ENCODE results near the gene CERK. TPM values are rescaled to one million over a fixed set of nuclear protein-coding genes. Genes with fewer than 3 reads are reported as not detected.
"Not testable (repeated sequence)": the region's sequence is repeated elsewhere in the genome, so short reads cannot be mapped to it uniquely, and the experiment has no call there.

CERK gene
- total RNA-seq (10 to 100 TPM; 31.3 to 47.1 (median 40.6) TPM), polyA plus RNA-seq (10 to 100 TPM; 13.7 to 17.1 (median 14.5) TPM)
- long read RNA-seq, donor 1, full-length matches to known transcripts, result 7 of 7 reads
- long read RNA-seq, donor 1, partial matches to known transcripts, result 0 of 7 reads
- long read RNA-seq, donor 1, other reads (novel, unspliced or antisense), result 0 of 7 reads
- long read RNA-seq, donor 2, full-length matches to known transcripts, result 5 of 5 reads
- long read RNA-seq, donor 2, partial matches to known transcripts, result 0 of 5 reads
- long read RNA-seq, donor 2, other reads (novel, unspliced or antisense), result 0 of 5 reads

GRCh38 chr22:46737976-46738646, at the start of gene CERK:
CERK (minus strand) TSS chr22:46738252; CDS start chr22:46738148, 104 bp downstream.
- H3K4me1 ChIP-seq, result peaks cover 40 to 65% (median 57%) of the 10 kb centered on the region in 6 donors
- no peaks in the 10 kb centered on the region for H3K27me3 ChIP-seq (replicated peaks in 1 of 7)
- peak; percentile 91 for DNase-seq
- intact Hi-C loops (cut with DNase I; ENCODE audit: low total_unique reads), result no loop called here
- peak within 1 kb of the TSS; percentile 82 to 97 (median 92) for H3K27ac ChIP-seq
- H3K9me3 ChIP-seq, result peaks cover 0 to 4% (median 1%) of the 10 kb centered on the region in 8 donors
- no peaks in the 10 kb centered on the region for H3K36me3 ChIP-seq
- WGBS, 5 donors, result 0 to 2% (median 1%) methylated on average over 22 to 98 of the region's 99 CpGs
- H3K4me3 ChIP-seq, result peak within 1 kb of the TSS; percentile 81 to 98 (median 88)
- TF ChIP-seq CTCF (IDR thresholded peaks at IDR 0.05 in 8 of 11, conservative IDR thresholded peaks at IDR 0.05 in 3 of 11) (no peak), POLR2AphosphoS5 (IDR thresholded peaks at IDR 0.05) (peak in 2 of 3 donors; percentile 58 to 61), POLR2A (IDR thresholded peaks at IDR 0.05) (peak in 1 of 3 donors; percentile 7)

GRCh38 chr22:46783721-46784120, 45.7 kb upstream of the CERK start:
- 53 to 74% (median 72%) methylated on average over 3 of the region's 3 CpGs for WGBS, 5 donors
- H3K9me3 ChIP-seq, result no peaks in the 10 kb centered on the region
- peaks cover 13 to 98% (median 62%) of the 10 kb centered on the region in 6 donors for H3K4me1 ChIP-seq
- H3K27ac ChIP-seq, result peak overlapping the region in 5 of 8 donors; percentile 6 to 50 (median 33)
- H3K4me3 ChIP-seq, result no peak overlapping the region
- H3K36me3 ChIP-seq, result peaks cover 0 to 18% (median 0%) of the 10 kb centered on the region in 6 donors
- TF ChIP-seq POLR2AphosphoS5 (IDR thresholded peaks at IDR 0.05) (no peak), CTCF (IDR thresholded peaks at IDR 0.05 in 8 of 11, conservative IDR thresholded peaks at IDR 0.05 in 3 of 11) (no peak), POLR2A (IDR thresholded peaks at IDR 0.05) (no peak)
- DNase-seq, result no peak
- intact Hi-C loops (cut with DNase I; ENCODE audit: low total_unique reads), result no loop called here
- no peaks in the 10 kb centered on the region for H3K27me3 ChIP-seq (replicated peaks in 1 of 7)

GRCh38 chr22:46782200-46782599, 44.1 kb upstream of the CERK start:
- H3K9me3 ChIP-seq; H3K27me3 ChIP-seq (replicated peaks in 1 of 7); intact Hi-C loops (cut with DNase I; ENCODE audit: low total_unique reads); H3K4me3 ChIP-seq: not testable (repeated sequence)
- Histone ChIP-seq H3K27ac (peak overlapping the region in 1 of 8 donors; percentile 25), H3K4me1 (peaks cover 21 to 98% (median 71%) of the 10 kb centered on the region in 6 donors), H3K36me3 (peaks cover 0 to 14% (median 0%) of the 10 kb centered on the region in 6 donors)
- DNase-seq, result peak; percentile 38
- WGBS, 5 donors, result 82 to 93% (median 88%) methylated on average over 10 of the region's 10 CpGs

- H3K4me1 ChIP-seq, result peaks cover 30 to 99% (median 80%) of the 10 kb centered on the region in 6 donors
- no peak overlapping the region for H3K4me3 ChIP-seq
- intact Hi-C loops (cut with DNase I; ENCODE audit: low total_unique reads), result no loop called here
- no peaks in the 10 kb centered on the region for H3K27me3 ChIP-seq (replicated peaks in 1 of 7)
- no peak for TF ChIP-seq POLR2AphosphoS5 (IDR thresholded peaks at IDR 0.05)
- TF ChIP-seq CTCF (IDR thresholded peaks at IDR 0.05 in 8 of 11, conservative IDR thresholded peaks at IDR 0.05 in 3 of 11), result no peak
- no peak for TF ChIP-seq POLR2A (IDR thresholded peaks at IDR 0.05)
- H3K27ac ChIP-seq, result peak overlapping the region in 3 of 8 donors; percentile 3 to 44 (median 19)
- 90 to 97% (median 96%) methylated on average over 9 of the region's 9 CpGs for WGBS, 5 donors
- peak; percentile 40 for DNase-seq
- no peaks in the 10 kb centered on the region for H3K9me3 ChIP-seq
- H3K36me3 ChIP-seq, result peaks cover 0 to 14% (median 0%) of the 10 kb centered on the region in 6 donors
These were observed 43.2 kb upstream of the CERK start for GRCh38 chr22:46781291-46781690.

Data from spleen (tissue), 13 donors.